Right forelimb (tissue), 1 donor: ENCODE measurements around the gene TANK.
A peak's percentile ranks its signal among the peaks of the same experiment; 100 is the strongest.
"Not testable (repeated sequence)": the region's sequence is repeated elsewhere in the genome, so short reads cannot be mapped to it uniquely, and the experiment has no call there.

ENCODE experiments used
- DNase-seq: peaks from one replicate; pipeline ENCODE4 v3.0.0-alpha.2; 2018

The TANK gene, protein sequence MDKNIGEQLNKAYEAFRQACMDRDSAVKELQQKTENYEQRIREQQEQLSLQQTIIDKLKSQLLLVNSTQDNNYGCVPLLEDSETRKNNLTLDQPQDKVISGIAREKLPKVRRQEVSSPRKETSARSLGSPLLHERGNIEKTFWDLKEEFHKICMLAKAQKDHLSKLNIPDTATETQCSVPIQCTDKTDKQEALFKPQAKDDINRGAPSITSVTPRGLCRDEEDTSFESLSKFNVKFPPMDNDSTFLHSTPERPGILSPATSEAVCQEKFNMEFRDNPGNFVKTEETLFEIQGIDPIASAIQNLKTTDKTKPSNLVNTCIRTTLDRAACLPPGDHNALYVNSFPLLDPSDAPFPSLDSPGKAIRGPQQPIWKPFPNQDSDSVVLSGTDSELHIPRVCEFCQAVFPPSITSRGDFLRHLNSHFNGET

DNA sequence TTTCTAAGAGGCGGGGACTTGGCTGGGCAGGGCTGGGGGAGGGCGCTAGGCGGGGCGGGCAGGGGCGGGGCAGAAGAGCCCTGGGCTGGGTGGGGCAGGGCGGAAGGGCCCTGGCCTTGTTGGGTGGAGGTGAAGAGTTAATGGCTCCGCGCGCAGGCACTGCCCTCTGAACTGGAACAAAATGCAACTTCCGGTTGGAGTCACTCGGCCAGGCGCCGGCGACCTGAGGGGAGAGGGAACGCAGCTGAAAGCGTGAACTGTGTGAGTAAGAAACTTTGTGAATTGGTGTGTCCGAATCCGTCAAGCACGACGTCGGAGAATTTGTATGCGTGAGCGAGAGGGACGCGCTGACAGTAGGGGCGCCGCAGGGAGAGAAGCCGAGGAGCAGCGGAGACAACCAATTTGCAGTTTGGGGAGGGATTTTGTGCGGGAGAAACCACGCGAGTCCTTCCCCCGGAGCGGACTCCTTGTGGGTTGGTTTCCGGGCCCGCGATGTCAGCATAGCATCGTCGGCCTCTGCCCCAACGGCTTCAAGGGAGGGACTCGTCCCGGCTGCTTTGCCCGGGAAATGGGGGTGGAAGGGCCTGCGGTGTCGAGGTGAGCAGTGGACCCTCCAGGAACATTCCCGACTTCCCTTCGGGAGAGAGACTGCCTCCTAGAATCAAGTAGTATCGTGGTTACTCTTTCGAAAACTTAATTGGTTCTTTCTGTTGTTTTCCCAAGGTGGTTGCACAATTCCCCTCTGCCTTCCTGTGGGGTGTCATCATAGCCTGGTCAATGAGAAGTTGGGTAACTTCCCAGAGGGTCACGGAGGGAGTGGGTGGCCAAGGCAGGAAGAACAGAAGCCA is at the start of gene TANK:
TSS of gene TANK (plus strand) at position 203 of the 848 bp plus-strand sequence. CDS start 19,235 bp downstream, outside the sequence.
- peak; percentile 90 for DNase-seq

DNA sequence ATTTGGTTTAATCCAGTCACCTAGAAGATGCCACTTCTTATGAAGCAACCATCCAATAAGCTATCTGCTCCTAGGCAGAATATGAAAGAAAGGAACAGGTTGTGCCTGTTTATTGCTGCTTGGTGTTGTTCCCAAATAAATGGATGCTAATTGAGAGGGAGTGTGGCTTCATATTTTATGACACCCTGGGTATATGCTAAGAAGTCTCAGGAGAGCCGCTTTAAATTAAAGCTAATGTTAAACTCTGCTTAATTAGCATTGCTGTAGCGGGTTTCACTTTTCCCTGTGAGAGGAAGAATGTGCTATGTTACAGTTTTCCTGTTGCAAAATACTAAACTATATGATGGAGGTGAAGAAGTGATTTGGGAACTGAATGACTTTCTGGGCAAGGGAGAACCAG is 48.7 kb upstream of the TANK start:
- DNase-seq = no peak

DNA sequence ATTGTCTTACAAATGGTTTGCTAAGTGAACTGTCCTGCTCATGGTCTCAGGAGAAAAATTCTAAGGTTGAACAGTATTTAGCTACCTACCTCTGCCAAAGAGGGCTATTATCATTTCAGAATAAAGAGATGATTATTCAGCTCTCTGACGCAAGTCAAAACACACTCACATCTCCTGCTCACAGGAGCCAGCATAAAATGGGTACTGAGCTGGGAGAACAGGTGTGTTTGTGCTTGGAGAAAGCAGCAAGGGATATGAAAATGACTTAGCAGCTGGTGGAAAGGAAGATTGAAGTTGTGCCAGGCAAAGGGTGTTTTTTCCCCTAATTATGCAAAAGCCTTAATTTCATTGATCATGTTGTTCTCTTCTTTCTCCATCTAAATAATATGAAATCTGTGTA is 47.3 kb upstream of the TANK start:
- no peak for DNase-seq

DNA sequence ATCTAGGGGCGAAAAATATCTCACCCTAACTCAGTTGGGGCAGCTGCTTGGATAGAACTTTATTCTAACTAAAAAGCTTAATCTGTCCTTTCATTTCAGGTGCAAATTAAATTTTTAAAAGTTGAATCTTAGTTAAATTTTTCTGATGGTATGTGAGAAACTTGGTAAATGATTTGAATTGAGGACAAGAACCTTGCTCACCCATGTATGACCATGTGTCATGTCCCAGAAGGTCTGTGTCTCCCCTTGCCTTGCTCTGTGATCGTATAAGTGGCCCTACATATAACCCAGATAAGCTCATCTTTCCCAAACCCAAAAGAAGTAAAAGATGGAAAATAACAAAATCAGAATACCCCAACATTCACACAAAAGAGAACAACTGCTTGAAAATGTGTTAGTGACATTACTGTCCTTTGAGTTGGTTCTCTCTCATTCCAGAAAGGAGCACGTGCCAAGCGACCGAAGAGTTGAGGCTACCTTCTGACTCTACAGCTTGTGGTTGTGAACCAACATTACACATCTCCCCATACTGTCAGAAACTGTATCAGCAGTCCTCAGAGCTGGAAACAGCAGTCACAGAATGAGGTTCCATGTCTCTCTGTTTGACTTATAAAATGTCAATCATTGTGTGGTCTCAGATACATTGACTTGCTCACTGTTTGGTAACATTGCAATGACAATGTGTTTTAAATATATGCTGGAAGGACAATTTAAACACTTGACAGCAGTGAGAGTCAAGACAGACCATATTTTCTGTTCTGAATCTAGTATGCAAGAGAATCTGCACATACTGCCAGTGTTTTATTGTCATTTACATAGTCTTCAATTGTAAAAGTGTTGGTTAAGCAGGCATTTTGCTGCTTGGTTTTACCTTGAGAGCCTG is 46.3 kb upstream of the TANK start:
- DNase-seq = no peak

DNA sequence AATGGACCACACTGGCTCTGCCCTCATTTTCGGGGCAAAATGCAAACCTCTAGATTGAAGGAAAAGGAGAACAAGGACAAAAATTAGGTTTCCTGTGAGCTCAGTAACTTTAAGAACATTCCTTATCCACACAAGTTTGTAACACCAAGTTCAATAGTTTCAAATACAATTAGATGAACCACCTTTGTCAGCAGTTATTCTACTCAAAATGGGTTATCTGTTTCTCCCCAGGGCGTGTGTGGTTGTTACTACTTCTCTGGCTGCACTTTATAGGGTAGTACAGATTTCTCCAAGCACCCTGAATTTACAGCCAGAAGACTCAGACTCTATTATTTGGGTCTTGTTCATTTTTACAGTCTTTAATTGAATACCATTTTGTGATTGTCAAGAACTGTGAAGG is 45.0 kb upstream of the TANK start:
- DNase-seq = no peak

DNA sequence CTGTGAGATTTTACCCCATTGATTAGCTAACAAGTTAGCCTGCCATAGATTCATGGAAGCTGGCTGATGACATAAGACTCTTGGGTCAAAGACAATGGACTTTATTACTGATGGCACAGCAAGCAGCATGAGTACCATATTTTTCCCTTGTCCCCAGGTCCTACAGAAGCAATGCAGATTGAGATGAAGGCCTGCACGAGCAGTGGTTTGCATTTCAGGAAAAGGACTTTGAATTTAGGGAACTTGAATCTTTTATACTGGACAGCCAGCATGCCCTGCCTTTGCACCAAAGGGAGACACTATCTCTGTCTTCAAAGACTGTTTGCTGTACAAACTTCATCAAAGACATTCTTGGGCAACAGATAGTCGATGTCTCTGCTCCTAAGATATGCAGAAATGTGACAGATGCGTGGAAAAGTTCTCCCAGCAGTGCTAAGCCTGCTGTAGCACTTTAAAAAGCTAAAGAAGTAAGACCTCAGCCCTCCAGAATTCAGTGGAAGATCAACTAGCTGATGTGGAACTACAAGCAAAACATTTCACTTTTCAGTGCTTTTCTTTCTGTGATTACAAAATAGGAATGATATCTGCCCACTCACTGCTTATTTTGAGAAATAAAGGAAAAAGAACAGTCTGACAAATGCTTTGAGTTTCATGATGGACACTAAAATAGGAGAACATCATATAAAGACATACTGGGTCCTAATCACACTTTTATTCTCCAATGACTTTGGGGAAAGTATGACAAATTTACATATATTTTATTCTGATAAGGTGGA is 44.4 kb upstream of the TANK start:
- DNase-seq = no peak

DNA sequence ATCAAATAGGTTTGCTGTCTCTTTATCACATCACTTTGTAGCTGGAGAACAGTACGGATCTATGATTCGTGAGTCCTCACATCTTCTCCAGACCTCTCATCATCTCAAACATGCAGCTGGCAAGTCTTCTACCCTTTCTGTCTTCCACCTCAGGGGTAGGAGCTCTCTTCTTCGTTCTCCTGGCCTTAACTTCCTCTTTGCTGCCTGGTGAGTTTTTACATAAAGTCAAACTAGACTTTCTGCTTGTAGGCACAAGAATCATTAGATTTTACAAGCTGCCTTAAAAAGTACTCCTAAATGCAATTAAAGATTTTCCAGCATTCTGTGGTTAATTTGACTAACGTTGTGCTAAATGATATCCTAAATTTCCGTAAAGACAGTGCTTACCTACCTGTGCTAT is 43.7 kb upstream of the TANK start:
- DNase-seq = no peak

DNA sequence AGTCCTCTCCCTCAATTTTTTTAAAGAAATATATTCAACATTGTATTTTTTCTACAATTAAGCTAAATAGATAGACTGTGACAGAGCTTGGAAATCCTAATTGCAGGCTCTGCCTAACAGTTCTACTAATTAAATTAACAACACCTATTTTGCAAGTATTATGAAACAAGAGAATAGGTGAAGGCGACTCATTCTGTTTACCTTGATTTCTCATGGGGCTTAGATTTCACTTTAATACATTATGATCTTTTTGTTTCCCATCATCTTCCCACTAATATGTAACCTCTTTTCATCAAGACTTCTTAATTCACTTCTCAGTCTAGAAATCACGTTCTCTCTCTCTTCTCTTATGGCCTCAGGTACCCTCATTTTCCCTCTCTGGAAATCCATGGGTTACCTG is 42.7 kb upstream of the TANK start:
- no peak for DNase-seq

DNA sequence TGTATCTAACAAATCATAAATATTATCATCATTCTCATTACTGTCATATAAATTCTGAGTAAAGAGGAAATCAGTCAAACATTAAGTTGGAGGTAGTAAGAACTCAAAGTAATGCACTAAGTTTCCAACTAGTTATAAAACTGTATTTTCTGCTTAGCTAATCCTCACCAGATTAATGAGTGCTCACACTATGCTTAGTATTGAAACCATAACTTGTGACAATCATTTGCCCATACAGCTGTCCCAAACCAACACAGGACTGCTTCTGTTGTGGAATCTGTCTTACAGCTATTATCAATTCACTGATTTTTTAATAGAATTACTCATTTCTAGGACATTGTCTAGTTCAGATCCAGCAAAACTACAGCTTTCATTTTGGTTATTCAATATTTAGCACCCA is 41.5 kb upstream of the TANK start:
- DNase-seq = no peak

DNA sequence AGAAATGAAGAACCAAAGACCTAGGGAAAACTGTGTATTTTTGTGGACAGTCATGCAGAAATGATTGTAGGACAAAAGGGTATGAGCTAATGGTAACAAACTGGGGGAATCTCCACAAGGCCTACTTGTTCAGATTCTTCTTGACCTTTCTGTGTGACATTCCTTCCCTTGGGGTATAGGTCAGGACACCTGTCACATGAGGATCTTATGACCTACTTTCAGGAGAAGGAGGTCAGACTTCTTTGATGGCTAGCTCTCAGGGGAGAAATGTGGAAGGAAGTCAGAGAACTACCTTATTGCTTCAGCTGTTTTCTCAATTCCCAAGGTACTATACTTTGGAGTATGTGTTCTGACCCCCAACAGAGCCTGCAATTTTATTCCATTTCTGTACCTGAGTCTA is 40.7 kb upstream of the TANK start:
- DNase-seq = no peak

DNA sequence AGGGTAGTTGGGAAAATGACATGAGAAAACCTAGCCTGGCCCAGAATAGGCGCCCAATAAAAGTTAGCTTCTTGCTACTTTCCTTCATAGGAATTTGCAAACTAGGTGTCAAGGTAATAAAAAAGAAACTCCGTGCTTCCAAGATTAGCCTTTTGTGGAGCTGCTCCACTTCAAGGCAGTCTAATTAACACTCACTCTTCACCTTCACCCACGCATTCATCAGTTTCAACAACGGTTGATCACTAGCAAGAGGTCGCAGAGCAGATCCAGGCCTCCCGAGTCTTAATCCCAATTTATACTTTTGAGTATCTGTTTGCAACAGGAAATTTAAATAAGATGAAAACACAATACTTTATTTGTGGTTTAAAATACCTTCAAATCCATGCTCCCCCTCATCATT is 39.5 kb upstream of the TANK start:
- no peak for DNase-seq

DNA sequence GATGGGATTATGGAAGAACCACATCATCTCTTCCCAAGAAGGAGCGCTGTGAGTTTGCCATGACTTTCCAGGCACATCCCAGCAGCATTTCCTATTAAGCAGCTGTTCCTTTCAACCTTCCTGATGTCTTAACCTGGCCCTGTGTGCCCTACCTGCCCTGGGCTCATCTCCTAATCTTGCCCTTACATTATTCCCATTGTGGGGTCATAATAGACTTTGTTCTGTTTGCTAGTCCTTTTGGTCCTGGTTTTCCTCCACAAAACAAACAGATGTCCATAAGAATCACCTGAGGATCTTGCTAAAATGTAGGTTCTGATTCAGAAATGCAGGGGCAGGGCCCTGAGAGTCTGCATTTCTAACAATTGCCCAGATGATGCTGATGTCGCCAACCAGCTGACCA is 38.6 kb upstream of the TANK start:
- DNase-seq = no peak

DNA sequence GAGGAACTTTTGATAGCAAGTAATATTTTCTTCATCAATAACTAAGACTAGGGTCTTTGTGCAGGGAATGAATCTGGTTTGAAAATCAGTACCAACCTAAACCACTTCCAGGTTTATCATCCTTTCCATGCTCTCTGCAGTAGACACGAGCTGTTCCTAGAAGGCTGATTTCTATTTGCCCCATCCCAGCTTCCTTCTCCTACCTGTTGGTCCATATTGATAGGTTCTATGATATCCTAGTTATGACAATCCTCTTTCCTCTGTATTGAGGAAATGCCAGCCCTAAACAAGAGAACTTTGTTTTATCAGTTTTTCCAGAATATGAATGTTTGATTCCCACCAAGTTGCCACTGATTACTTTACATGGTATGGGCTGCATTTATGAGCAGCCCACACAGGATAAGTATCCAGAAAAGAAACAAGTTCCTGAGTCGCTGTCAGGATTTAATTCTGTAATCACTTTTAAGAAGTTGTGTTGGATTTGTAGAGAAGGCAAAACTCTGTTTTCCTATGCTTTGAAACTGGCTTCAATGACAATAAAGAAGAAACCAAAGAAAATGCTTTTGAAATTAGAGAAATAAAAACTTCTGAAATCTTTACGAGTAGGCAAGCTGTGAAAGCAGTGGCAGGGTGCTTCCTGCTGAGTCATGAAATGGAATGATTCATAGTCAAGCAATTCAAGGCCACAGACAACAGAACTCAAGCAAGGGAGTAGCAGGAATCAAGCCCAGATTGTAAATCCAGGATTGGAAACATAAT is 37.3 kb upstream of the TANK start:
- no peak for DNase-seq

DNA sequence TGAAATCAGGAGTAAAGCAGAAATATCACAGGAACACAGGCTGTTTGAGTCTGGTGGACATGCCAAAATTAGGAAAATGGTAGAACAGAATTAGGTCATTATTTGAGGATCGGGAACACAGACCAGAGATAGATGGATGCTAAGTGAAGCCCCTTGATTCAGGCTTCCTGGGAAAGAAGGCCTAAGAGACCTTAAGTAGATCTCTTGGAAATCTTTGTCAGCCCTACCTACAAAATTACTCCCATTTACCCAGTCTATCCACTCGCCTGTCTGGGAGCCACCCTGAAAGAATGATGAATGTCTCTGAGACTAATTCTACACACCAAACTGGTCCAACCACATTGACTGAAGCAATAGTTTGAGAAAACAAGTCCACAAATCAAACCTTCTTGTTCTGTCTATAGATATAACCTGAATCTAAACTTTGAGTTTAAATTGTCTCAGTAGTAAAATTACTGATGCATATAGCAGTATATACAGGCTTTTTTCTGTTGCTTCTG is 36.6 kb upstream of the TANK start:
- DNase-seq = no peak

DNA sequence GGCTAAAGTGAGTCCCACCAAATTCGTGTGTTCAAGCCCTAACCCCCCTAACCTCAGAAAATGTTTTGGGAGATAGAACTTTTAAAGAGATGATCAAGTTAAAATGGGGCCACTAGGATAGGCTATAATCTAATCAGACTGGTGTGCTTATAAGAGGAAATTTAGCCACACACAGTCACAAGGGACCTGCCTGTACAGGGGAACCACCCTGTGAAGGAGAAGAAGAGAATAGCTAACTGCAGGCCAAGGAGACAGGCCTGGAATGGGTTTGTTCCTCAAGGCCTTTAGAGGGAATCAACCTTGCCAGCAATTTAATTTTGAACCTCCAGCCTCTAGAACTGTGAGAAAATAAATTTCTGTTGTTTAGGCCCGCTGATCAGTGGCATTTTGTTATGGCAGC is 36.0 kb upstream of the TANK start:
- no peak for DNase-seq

DNA sequence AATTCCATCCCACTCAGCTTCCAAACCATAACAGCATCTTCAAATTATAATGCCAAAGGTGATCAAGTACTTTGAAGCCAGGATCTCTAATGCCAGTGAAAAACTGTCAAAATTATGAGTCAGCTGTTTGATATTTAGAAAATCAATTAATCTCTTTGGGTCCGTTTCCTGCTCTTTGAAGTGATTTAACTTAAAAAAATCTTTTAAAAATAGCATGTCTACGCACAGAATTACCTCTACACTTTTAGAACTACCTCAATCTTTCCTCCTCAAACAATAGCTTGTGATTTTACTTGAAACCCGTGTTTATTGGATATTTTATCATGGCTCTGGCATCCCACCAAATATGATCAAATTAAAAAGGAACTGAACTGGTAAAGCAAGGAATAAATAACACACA is 31.3 kb upstream of the TANK start:
- no peak for DNase-seq

DNA sequence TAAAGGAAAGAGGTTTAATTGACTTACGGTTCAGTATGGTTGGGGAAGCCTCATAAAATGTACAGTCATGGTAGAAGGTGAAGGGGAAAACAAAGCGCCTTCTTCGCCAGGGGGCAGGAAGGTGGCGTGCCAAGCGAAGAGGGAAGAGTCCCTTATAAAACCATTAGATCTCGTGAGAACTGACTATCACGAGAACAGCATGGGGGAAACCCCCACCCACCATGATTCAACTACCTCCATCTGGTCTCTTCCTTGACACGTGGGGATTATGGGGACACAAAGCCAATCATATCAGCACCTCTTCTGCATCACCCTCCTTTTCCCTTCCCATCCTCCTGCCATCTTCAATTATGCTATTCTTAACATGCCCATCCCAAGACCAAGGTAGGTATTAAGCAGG is 29.9 kb upstream of the TANK start:
- no peak for DNase-seq

DNA sequence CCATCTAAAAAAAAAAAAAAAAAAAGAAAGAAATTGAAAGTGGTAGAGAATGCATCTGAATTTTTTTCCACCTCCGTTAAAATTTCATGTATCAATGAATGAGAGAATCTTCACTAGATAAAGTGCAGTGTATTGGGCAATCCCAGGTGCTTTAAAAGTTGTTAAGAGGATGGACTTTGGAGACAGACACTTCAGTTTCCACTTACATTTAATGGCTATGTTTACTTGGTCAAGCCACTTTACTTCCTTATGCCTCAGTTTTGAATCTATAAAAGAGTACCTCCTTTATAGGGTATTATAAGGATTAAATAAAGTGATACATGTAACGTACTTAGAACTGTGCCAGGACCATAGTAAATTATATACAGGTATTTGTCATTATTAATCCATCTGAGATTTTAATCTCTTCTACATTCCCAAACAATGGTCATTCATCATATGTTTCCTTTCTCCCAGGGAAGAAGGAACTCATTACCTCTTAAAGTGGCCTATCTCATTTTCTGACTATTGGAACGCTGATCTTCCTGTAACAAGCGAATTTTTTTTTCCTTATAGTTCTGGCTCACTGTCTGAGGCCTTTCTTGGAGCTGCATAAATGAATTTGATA is 29.1 kb upstream of the TANK start:
- DNase-seq = no peak

DNA sequence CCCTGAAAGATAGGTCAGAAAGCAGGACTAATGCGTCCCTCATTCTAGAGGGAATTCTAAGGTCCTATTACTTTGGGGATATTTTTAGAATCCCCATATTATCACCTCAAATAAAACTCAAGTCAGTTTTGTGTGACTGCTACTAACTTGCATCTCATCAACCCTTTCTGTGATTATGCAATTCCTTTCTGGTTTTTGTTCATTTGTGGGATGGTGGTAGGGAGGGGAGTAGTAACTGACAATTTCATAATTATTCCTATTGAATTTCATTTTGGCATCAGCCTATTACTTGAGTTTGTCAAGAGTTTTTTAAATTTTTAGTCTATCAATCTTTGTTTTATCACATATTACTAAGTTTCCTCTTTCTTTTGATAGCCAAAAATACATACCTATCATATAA is 28.4 kb upstream of the TANK start:
- no peak for DNase-seq

DNA sequence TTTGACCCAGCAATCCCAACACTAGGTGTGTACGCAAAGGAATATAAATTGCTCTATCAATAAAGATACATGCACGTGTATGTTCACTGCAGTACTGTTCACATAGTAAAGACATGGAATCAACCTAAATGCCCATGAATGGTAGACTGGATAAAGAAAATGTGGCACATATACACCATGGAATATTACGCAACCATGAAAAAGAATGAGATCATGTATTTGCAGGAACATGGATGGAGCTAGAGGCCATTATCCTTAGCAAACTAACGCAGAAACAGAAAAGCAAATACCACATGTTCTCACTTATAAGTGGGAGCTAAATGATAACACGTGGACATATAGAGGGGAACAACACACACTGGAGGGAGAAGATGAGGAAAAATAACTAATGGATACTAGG is 27.8 kb upstream of the TANK start:
- DNase-seq = not testable (repeated sequence)

DNA sequence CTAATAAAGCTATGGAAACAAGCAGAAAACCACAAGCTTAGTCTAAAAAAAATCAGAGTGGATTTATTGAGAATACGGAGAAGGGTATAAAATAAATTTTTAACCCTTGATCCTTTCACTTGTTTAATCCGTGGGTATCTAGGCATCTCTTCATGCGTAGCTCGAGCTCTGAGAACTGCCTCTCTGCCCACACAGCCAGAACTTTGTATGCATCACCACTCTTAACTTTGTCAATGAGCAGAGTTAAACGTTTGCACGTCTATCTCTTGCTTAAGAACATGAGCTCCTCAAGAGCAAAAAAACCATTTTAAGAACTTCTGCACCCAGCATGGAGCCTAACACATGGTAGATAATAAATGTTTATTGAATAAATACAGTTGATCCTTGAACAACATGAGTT is 26.9 kb upstream of the TANK start:
- DNase-seq = no peak
